Ishikawa (cell line): ENCODE data around the gene BMPER.

Experiments
- CEBPB ChIP-seq: IDR thresholded peaks from 2 replicates; pipeline ENCODE4 v1.6.1; 2012
- CREB1 ChIP-seq: IDR thresholded peaks from 2 replicates; pipeline ENCODE4 v1.6.1; 2012; ENCODE audit warnings: low read depth
- EGR1 ChIP-seq: IDR thresholded peaks from 2 replicates; pipeline ENCODE4 v1.6.1; 2012
- EP300 ChIP-seq: IDR thresholded peaks from 2 replicates; pipeline ENCODE4 v1.6.1; 2012; ENCODE audit warnings: borderline replicate concordance
- FOXM1 ChIP-seq: IDR thresholded peaks from 2 replicates; pipeline ENCODE4 v1.6.1; 2012; ENCODE audit warnings: low read depth, borderline replicate concordance
- MAX ChIP-seq: IDR thresholded peaks from 2 replicates; pipeline ENCODE4 v1.6.1; 2012
- NFIC ChIP-seq: IDR thresholded peaks from 2 replicates; pipeline ENCODE4 v1.6.1; 2012
- RAD21 ChIP-seq: IDR thresholded peaks from 2 replicates; pipeline ENCODE4 v1.6.1; 2012; ENCODE audit warnings: low read depth
- REST ChIP-seq: IDR thresholded peaks from 2 replicates; pipeline ENCODE4 v1.6.1; 2012; ENCODE audit warnings: low read depth, mild to moderate bottlenecking
- TAF1 ChIP-seq: IDR thresholded peaks from 2 replicates; pipeline ENCODE4 v1.6.1; 2012; ENCODE audit warnings: low read depth, mild to moderate bottlenecking
- TCF12 ChIP-seq: IDR thresholded peaks from 2 replicates; pipeline ENCODE4 v1.6.1; 2012; ENCODE audit warnings: low read depth
- TEAD4 ChIP-seq: IDR thresholded peaks from 2 replicates; pipeline ENCODE4 v1.6.1; 2012
- YY1 ChIP-seq: IDR thresholded peaks from 2 replicates; pipeline ENCODE4 v1.6.1; 2012; ENCODE audit warnings: low read depth
- ZBTB7A ChIP-seq: IDR thresholded peaks from 2 replicates; pipeline ENCODE4 v1.6.1; 2012; ENCODE audit warnings: low read depth
- TF ChIP-seq, protein P1 (sequence below): IDR thresholded peaks from 2 replicates; pipeline ENCODE4 v1.6.1; 2012

The BMPER gene

DNA sequence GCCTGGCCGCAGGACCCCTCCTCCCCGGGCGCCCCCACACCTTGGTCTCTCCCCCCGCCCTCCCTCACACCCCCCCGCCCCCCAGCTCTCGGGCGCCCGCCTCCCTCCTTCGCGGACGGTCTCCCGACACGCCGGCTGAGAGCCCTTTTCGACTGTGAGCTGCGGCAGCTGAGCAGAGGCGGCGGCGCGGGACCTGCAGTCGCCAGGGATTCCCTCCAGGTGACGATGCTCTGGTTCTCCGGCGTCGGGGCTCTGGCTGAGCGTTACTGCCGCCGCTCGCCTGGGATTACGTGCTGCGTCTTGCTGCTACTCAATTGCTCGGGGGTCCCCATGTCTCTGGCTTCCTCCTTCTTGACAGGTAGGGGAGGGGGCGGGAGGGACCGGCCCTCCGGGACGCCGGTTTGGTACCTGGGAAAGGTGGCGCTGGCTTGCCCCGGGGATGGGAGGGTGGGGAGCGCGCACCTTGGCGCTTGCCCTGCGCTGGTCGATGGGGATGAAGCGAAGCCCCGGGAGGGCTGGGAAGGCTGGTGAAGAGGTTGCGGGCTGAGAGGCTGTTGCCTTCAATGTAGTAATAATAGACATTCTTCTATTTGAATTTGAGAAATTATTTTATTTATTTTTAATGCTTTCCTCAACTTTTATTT lies at the start of gene BMPER:
Gene BMPER (plus strand): TSS at position 151 of the 644 bp plus-strand sequence. CDS start 75 bp downstream, at position 226.
- TF ChIP-seq RAD21 (no peak), ZBTB7A (no peak), NFIC (no peak), CREB1 (no peak), TAF1 (no peak), TCF12 (no peak), EP300 (no peak), TEAD4 (no peak), CEBPB (no peak), EGR1 (no peak), REST (no peak), MAX (no peak), FOXM1 (no peak), YY1 (no peak)
- TF ChIP-seq, protein P1, sequence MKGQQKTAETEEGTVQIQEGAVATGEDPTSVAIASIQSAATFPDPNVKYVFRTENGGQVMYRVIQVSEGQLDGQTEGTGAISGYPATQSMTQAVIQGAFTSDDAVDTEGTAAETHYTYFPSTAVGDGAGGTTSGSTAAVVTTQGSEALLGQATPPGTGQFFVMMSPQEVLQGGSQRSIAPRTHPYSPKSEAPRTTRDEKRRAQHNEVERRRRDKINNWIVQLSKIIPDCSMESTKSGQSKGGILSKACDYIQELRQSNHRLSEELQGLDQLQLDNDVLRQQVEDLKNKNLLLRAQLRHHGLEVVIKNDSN = no peak

- no peak for TF ChIP-seq CREB1
- no peak for TF ChIP-seq TCF12
- no peak for TF ChIP-seq TEAD4
- TF ChIP-seq RAD21 = no peak
- no peak for TF ChIP-seq CEBPB
- TF ChIP-seq NFIC = no peak
- TF ChIP-seq MAX = no peak
- no peak for TF ChIP-seq ZBTB7A
- no peak for TF ChIP-seq EGR1
- no peak for TF ChIP-seq EP300
- no peak for TF ChIP-seq REST
Observed at GRCh38 chr7:33861947-33862346, 43.4 kb upstream of the BMPER start.

GRCh38 chr7:33862946-33863814 lies 42.2 kb upstream of the BMPER start:
- no peak for TF ChIP-seq MAX
- no peak for TF ChIP-seq TAF1
- TF ChIP-seq YY1 = no peak
- no peak for TF ChIP-seq REST
- no peak for TF ChIP-seq ZBTB7A
- no peak for TF ChIP-seq FOXM1
- TF ChIP-seq TCF12 = no peak
- TF ChIP-seq CEBPB = no peak
- no peak for TF ChIP-seq EP300
- TF ChIP-seq TEAD4 = no peak
- no peak for TF ChIP-seq CREB1
- no peak for TF ChIP-seq RAD21
- no peak for TF ChIP-seq EGR1
- no peak for TF ChIP-seq NFIC
- TF ChIP-seq, protein P1 = no peak
